ACC112 (cell line): ENCODE measurements around the gene RASSF4.

Experiments used
- H2AFZ ChIP-seq: fragments of 200-600 bp; sonication (generic); one replicate; pipeline ENCODE4 v1.6.0; 2017; ENCODE audit warnings: antibody characterized with exemption, low read length; ENCODE audit not compliant: unreplicated experiment
- H3K27ac ChIP-seq: fragments of 200-600 bp; sonication (generic); 2 replicates; pipeline ENCODE4 v1.5.1; 2014; ENCODE audit warnings: low read depth, mild to moderate bottlenecking, antibody characterized with exemption, low read length, moderate library complexity
- H3K27me3 ChIP-seq: fragments of 200-600 bp; sonication (generic); 2 replicates; pipeline ENCODE4 v1.6.1; 2014; ENCODE audit warnings: mild to moderate bottlenecking, antibody characterized with exemption, low read length, moderate library complexity, mixed read lengths; ENCODE audit not compliant: insufficient read depth
- H3K36me3 ChIP-seq: fragments of 200-600 bp; sonication (generic); 2 replicates; pipeline ENCODE4 v1.6.1; 2016; ENCODE audit warnings: mild to moderate bottlenecking, antibody characterized with exemption, low read length, moderate library complexity, mixed read lengths; ENCODE audit not compliant: insufficient read depth
- H3K4me1 ChIP-seq: fragments of 200-600 bp; sonication (generic); one replicate; pipeline ENCODE4 v1.6.1; 2016; ENCODE audit warnings: low read length, mixed read lengths; ENCODE audit not compliant: insufficient read depth, unreplicated experiment, control insufficient read depth
- H3K4me3 ChIP-seq: fragments of 200-600 bp; sonication (generic); 2 replicates; pipeline ENCODE4 v1.5.1; 2014; ENCODE audit warnings: mild to moderate bottlenecking, low read depth, low read length
- H3K79me2 ChIP-seq: fragments of 200-600 bp; sonication (generic); one replicate; pipeline ENCODE4 v1.6.0; 2016; ENCODE audit warnings: low read length; ENCODE audit not compliant: control insufficient read depth, unreplicated experiment, insufficient read depth

Gene RASSF4

DNA sequence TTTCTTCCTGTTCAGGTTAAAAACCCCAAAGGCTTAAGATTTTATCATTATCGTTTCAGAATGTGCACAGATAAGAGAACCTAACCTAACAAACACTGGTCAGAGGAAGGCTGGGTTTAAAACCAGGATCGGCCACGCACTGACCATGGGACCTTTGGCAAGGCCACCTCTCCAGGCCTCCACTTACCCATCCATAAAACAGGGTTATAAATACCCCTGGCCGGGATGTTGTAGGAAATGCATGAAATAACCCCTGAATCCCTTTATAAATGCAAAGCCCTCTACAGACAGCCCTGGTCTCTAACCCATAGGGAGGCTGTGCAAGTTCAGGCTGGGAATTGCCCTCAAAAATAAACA lies 18.6 kb downstream of the RASSF4 start:
- Histone ChIP-seq H3K79me2 (peaks cover 10% of the 10 kb centered on the region), H3K4me3 (peak overlapping the region; percentile 79), H3K27me3 (no peaks in the 10 kb centered on the region), H3K36me3 (no peaks in the 10 kb centered on the region), H2AFZ (no peak overlapping the region), H3K4me1 (peaks cover 73% of the 10 kb centered on the region), H3K27ac (no peak overlapping the region)

DNA sequence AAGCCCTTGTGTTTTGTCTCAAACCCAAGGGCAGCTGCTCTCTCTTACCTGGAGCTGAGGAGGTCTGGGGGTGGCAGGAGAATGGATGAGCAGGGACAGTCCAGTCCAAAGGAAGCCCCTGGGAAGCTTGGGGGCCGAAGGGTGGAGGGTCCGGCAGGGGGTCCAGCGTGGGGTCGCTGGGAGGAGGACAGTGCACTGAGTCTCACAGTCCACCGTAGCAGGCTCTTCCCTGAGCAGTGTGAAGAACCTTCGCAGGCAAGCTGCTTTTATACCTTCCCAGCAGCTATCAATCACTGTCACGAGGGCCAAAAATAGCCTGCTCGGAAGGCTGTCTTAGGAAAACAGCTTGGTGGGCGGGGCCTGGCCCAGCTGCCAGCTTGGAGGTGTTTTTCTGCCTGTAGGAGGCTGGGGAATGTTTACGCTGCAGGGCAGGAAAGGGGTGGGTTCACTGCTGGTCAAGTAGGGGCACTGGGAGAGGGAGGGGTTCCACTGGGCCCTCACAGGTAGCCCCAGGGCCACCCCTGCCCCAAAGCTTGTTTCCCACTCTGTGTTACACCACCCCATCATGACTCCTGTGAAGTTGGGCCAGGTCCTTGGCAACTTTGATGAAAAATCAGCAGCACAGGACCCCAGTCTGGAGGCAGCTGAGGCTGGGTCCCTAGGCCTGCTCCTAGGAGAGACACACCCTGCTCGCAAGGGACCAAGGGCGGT lies 19.1 kb downstream of the RASSF4 start, which contains the start of gene DEPP1:
Gene DEPP1 (minus strand): TSS at position 240 of the 711 bp plus-strand sequence. CDS start 779 bp downstream, outside the sequence.
- Histone ChIP-seq H2AFZ (no peak within 1 kb of the TSS), H3K4me1 (peaks cover 74% of the 10 kb centered on the region), H3K4me3 (peak within 1 kb of the TSS; percentile 79)

DNA sequence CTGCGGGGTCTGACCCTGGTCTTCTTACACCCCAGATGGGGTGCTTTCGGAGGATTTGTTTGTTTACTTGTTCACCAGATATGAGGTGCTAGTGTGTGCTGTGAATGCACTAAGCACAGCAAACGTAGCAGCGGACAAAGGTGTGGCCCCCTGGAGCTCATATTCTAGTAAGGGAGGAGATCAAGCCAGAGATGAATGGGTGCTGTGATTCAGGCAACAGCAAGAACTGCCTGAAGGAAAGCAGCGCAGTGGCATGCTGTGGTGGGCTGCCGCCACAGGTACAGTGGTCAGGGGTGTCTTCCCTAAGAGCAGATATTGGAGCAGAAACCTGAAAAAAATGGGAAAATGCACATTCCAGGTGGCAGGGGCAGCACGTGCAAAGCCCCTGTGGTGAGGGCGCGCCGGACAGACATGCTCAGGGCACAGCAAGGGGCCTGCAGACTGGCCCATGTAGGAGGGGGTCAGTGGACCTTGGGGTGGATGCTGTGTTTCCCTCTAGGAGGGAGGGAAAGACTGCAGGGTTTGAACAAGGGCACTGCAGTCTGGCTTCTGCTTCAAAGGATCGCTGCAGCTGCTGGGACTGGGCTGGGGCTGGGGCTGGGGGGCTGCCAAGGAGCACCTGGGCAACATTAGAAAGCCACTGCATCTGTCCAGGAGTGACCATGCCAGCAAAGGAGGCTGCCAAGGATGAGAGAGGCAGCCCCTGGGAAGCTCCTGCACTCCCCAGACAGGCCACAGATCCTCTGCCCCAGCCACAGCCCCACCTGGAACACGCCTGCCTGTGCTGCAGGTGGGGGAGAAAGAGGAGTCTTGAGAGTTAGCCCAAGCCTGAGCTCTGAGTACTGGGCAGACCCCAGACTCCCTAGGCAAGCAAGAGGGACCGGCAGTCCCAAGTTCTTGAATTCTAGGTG lies 19.9 kb downstream of the RASSF4 start:
- H3K27me3 ChIP-seq, result no peaks in the 10 kb centered on the region
- peaks cover 68% of the 10 kb centered on the region for H3K4me1 ChIP-seq
- H3K4me3 ChIP-seq, result no peak overlapping the region
- no peaks in the 10 kb centered on the region for H3K36me3 ChIP-seq
- peaks cover 10% of the 10 kb centered on the region for H3K79me2 ChIP-seq
- H2AFZ ChIP-seq, result no peak overlapping the region
- H3K27ac ChIP-seq, result peak overlapping the region; percentile 20

More for the DNA sequence above, 19.1 kb downstream of the RASSF4 start, which contains the start of gene DEPP1:
- no peaks in the 10 kb centered on the region for H3K36me3 ChIP-seq
- no peaks in the 10 kb centered on the region for H3K27me3 ChIP-seq
- H3K27ac ChIP-seq, result peak within 1 kb of the TSS; percentile 20
- peaks cover 10% of the 10 kb centered on the region for H3K79me2 ChIP-seq

DNA sequence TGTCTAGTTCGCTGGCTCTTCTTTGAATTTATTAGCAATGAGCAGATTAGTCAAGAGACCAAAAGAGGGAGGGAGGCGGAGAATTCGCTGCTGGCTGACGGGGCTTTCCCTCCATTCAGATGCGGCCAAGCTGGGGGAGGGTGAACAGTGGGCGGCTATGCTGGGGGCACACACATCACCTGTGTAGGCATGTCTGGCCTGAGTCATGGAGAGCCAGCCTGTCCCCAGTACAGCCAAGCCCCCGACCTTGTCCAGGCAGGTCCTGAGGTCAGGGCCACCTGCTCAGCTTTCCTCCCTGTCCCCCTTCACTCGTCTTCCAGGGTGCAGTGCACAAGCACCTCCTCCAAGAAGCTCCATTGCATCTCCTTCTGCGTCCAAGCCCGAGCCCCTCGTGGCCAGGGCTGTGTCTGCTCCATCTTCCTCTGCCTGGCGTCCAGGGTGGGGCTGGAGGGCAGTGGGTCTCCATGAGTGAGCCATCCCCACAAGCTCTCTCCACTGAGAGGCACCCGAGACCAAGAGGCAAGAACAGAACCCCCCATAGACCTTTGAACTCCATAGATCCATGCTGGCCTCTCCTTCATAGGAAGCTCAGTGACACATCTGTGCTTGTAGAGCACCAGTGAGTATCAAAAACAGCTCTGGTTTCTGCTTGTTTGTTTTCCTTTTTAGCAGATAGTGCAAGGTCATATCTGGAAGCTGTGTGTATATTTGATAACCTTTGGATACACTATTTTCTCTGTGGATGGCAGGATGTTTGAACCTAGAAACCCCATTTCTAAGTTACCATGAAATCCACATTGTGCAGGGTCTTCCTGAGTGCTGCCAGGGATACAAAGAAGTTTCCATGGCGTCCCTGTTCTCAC lies 20.9 kb downstream of the RASSF4 start:
- peak overlapping the region; percentile 91 for H3K27ac ChIP-seq
- peak overlapping the region; percentile 41 for H3K4me3 ChIP-seq
- H3K4me1 ChIP-seq, result peaks cover 63% of the 10 kb centered on the region
- H3K27me3 ChIP-seq, result no peaks in the 10 kb centered on the region
- H2AFZ ChIP-seq, result peak overlapping the region; percentile 18
- H3K79me2 ChIP-seq, result peaks cover 10% of the 10 kb centered on the region
- H3K36me3 ChIP-seq, result no peaks in the 10 kb centered on the region

DNA sequence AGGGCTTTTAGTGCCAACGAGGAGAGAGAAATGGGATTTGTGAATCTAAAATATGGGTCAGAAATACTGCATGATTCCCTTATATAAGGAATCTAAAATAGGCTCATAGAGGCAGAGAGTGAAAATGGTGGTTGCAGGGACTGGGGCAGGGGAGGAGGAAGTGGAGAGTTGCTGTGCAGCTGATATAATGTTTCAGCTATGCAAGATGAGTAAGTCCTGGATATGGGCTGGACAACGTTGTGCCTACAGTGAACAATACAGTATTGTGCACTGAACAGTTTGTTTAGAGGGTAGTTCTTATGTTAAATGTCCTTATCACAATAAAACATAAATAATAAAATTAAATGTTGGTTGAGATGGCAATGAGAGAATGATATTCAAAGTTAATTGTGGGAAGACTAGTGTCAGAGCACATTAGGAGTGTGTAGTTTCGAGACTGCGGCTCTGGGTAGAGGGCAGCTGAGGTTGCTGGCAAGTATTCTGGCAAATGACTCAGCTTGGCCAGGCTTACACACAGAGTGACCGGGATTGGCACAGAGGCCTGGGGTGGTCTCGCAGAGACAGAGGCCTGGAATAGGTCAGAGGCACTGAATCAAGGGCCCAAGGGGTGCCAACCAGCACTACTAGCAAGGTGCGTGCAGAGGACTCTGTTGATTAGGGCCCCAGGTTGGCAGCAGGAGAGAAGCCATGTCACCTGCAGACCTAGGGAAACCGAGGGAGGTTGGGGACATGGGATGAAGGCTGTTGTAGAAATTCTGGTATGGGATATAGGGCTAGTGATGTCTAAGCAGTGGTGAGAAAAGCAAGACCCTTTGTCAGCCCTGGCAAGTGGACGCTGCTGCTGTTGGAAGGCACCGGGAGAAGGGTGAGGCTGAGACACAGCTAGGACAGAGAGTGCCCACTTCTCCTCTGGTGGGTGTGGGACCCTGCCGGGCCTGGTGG lies 21.8 kb downstream of the RASSF4 start:
- H3K4me1 ChIP-seq, result peaks cover 54% of the 10 kb centered on the region
- H3K27me3 ChIP-seq, result no peaks in the 10 kb centered on the region
- peak overlapping the region; percentile 33 for H2AFZ ChIP-seq
- H3K36me3 ChIP-seq, result no peaks in the 10 kb centered on the region
- H3K4me3 ChIP-seq, result peak overlapping the region; percentile 41
- H3K79me2 ChIP-seq, result peaks cover 10% of the 10 kb centered on the region
- H3K27ac ChIP-seq, result peak overlapping the region; percentile 91

DNA sequence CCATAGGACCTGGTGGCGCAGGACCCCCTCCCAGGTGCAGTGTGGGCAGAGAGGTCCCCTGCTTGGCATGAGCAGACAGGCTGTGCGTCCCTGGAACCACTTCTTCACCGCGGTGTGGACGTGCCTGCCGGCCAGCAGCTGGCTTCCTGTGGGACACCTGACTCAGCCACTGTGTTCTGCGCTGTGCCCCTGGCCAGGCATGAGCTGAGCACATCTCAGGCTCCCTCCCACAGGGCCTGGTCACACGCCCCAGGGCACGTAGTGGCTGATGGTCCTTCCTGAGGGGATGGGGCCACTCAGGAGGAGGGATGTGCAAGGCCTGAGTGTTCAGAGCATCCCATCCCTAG lies 22.5 kb downstream of the RASSF4 start:
- Histone ChIP-seq H3K27me3 (no peaks in the 10 kb centered on the region), H3K4me1 (peaks cover 53% of the 10 kb centered on the region), H3K27ac (peak overlapping the region; percentile 91), H3K79me2 (peaks cover 6% of the 10 kb centered on the region), H2AFZ (no peak overlapping the region), H3K36me3 (no peaks in the 10 kb centered on the region), H3K4me3 (no peak overlapping the region)

DNA sequence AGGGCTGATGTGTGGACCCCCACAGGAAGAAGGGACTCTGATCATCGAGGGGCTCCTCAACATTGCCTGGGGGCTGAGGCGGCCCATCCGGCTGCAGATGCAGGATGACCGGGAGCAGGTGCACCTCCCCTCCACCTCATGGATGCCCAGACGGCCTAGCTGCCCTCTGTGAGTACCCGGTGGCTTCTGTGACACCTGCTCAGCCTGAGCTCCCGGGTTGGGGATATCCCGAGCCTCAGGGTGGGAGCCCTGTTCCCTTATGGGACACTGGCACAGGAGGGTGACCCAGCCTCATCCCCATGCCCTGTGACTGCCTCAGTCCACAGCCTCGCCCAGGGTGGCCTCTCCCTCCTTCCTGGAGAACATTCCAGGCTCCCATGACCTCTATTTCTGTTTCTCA lies 22.9 kb downstream of the RASSF4 start:
- H2AFZ ChIP-seq, result no peak overlapping the region
- no peak overlapping the region for H3K4me3 ChIP-seq
- H3K79me2 ChIP-seq, result peaks cover 4% of the 10 kb centered on the region
- H3K4me1 ChIP-seq, result peaks cover 49% of the 10 kb centered on the region
- peak overlapping the region; percentile 91; the same call in 1 of the 2 replicates for H3K27ac ChIP-seq
- H3K27me3 ChIP-seq, result no peaks in the 10 kb centered on the region
- H3K36me3 ChIP-seq, result no peaks in the 10 kb centered on the region

DNA sequence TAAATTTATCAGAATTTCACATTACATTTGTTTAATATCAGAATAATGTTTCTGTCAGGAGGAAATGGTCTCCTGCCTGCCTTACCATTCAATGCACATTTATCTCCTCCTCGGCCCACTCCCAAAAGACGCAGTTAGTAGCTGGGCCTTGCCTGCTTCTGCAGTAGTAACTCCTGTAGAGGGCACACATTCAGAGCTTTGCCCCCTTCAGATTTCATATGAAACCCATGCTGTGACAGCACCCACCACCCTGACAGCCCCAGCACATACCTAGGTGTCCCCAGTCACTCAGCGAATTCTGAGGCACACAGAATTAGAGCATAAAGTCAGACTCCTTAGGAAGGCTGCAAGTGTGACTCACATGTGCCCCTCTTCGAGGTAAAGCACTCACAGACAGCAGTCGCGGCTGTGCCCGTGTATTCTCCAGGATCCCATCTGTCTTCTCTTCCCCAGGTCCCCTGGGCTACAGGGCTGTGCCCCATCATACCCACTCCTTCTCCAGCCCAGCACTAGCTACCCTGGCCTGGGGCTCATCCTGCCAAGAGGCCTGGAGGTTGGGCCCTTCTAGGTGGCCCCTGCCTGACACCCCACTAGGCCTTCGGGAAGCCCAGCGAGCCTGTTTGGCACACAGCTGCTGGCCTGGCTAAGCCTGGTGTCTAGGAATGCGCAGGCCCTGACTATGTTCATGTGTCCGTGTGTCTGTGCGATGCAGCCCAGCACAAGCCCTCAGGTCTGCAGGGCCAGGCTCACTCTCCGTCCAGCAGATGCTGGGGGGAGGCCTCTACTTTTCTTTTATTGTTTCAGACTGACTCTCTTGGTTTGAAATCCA lies 23.7 kb downstream of the RASSF4 start:
- Histone ChIP-seq H3K36me3 (no peaks in the 10 kb centered on the region), H2AFZ (no peak overlapping the region), H3K4me3 (no peak overlapping the region), H3K79me2 (no peaks in the 10 kb centered on the region), H3K4me1 (peaks cover 41% of the 10 kb centered on the region), H3K27me3 (no peaks in the 10 kb centered on the region), H3K27ac (no peak overlapping the region)

DNA sequence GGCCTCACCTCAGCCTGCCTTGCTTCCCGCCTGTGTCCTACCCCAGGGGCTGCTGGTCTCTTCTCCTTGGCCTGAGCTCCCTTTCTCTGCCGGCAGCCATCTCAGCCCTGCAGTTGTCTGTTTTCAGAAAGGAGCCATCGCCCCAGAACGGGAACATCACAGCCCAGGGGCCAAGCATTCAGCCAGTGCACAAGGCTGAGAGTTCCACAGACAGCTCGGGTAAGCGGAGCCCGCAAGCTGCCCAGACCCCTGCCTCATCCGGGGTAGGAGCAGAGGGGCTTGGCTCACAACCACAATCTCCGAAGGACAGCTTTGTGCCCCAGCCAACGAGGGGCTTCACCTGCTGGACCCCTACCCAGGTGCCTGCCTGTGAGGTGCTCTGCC lies 24.3 kb downstream of the RASSF4 start:
- Histone ChIP-seq H3K36me3 (no peaks in the 10 kb centered on the region), H3K27ac (no peak overlapping the region), H2AFZ (no peak overlapping the region), H3K79me2 (no peaks in the 10 kb centered on the region), H3K4me3 (no peak overlapping the region), H3K4me1 (peaks cover 39% of the 10 kb centered on the region), H3K27me3 (no peaks in the 10 kb centered on the region)
